Lower leg skin (tissue), 4 donors: ENCODE measurements around the gene TMSB4Y. TPM values are rescaled to one million over a fixed set of nuclear protein-coding genes. Genes with fewer than 3 reads are reported as not detected.
A peak's percentile ranks its signal among the peaks of the same experiment; 100 is the strongest.

Experiments used
- DNase-seq, 2 donors: peaks; one replicate each; pipeline ENCODE4 v3.0.0-alpha.2; 2019; ENCODE audit warnings: low spot score in 2 of 2
- H3K4me3 ChIP-seq: fragments of 200-600 bp; sonication (generic); 2 replicates; pipeline ENCODE4 v1.5.1; 2017; ENCODE audit warnings: mild to moderate bottlenecking, low read depth; ENCODE audit not compliant: poor library complexity, severe bottlenecking
- CTCF ChIP-seq, 3 donors: fragments of 450-650 bp; IDR thresholded peaks; one replicate each; pipeline ENCODE4 v1.5.1; 2016; ENCODE audit warnings: antibody characterized with exemption in 3 of 3, mild to moderate bottlenecking in 3 of 3, moderate library complexity in 2 of 3
- POLR2A ChIP-seq, 2 donors: fragments of 450-650 bp; IDR thresholded peaks; one replicate each; pipeline ENCODE4 v1.6.1; 2016 to 2017; ENCODE audit warnings: antibody characterized with exemption in 2 of 2, mild to moderate bottlenecking in 1 of 2, moderate library complexity in 1 of 2
- WGBS, 2 donors: methylation state at CpG; one replicate each; pipeline ENCODE4 v1.1.5; 2018; 5-methylcytosine and 5-hydroxymethylcytosine counted together
- intact Hi-C: fragments of 100-400 bp; cut with DNase I; formaldehyde crosslinking; loops from one replicate; pipeline ENCODE4 v1.15.0; 2023; ENCODE audit warnings: low total_unique reads
- total RNA-seq, 4 donors: library from RNA; depleted of rRNA; stranded (reverse); fragments of >200 nt; gene quantifications; one replicate each; pipeline ENCODE4 v1.1.0, GENCODE V29; 2016

TMSB4Y gene
- total RNA-seq, 4 donors from 2014 or later, result 1.9 to 2.1 TPM; not detected in 2

DNA sequence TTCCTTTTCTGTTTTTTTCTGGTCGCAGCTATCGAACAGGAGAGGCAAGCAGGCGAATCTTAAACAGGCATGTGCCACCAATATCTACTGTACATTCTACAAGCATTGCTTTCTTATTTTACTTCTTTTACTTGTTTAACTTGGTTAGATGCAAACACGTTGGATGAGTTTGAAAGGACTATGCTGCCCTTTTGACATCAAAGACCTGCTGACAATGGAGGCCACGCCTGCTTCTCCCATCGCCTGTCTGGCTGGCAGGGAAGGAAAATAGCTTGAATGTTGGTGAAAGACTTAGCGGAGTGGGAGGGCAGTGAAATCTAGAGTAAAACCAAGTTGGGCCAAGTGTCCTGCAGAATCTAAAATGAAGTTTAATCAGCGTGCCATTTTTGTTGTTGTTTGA is 1.5 kb downstream of the TMSB4Y start:
- H3K4me3 ChIP-seq, result no peak overlapping the region
- intact Hi-C loops, result no loop called here
- TF ChIP-seq CTCF (IDR thresholded peaks at IDR 0.05), result no peak
- no peak for TF ChIP-seq POLR2A (IDR thresholded peaks at IDR 0.05)
- WGBS, 2 donors, result 19% methylated on average over 8 of the region's 8 CpGs; no CpG with 5 or more reads in 1 of the 2 donors
- no peak for DNase-seq

GRCh38 chrY:13708038-13708437 is 4.3 kb downstream of the TMSB4Y start:
- intact Hi-C loops, result no loop called here
- 100% methylated on average over 1 of the region's 1 CpG; no CpG with 5 or more reads in 1 of the 2 donors for WGBS, 2 donors
- DNase-seq, result no peak
- no peak for TF ChIP-seq POLR2A (IDR thresholded peaks at IDR 0.05)
- no peak overlapping the region for H3K4me3 ChIP-seq

- intact Hi-C loops, result no loop called here
- no peak overlapping the region for H3K4me3 ChIP-seq
- WGBS, 2 donors, result 95% methylated on average over 1 of the region's 1 CpG; no CpG with 5 or more reads in 1 of the 2 donors
- no peak for DNase-seq
- no peak for TF ChIP-seq POLR2A (IDR thresholded peaks at IDR 0.05)
- TF ChIP-seq CTCF (IDR thresholded peaks at IDR 0.05), result no peak
These were observed 15.3 kb downstream of the TMSB4Y start for GRCh38 chrY:13718996-13719395.

GRCh38 chrY:13729517-13729916 is 25.8 kb downstream of the TMSB4Y start:
- intact Hi-C loops, result no loop called here
- WGBS, 2 donors, result 62% methylated on average over 5 of the region's 6 CpGs; no CpG with 5 or more reads in 1 of the 2 donors

DNA sequence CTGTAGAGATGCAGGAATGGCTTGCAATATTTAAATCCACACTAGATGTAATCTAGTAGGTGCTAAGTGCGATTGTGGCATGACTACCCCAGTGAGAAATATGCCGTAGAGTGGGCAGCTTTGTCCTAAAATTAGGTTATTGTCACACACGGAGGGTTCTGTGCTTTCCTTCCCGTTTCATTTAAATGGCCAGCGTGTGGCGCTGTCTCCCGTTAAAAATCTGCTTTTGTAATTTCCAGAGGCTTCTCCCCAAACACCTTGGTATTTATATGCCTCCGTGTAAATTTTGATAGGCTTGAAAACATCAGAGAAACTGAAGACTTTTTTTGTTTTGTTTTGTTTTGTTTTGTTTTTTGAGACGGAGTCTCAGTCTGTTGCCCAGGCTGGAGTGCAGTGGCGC is 34.9 kb downstream of the TMSB4Y start:
- DNase-seq, result no peak
- 24% methylated on average over 10 of the region's 10 CpGs; no CpG with 5 or more reads in 1 of the 2 donors for WGBS, 2 donors
- TF ChIP-seq POLR2A (IDR thresholded peaks at IDR 0.05) (no peak), CTCF (IDR thresholded peaks at IDR 0.05) (no peak)
- H3K4me3 ChIP-seq, result no peak overlapping the region
- intact Hi-C loops, result no loop called here

More at GRCh38 chrY:13729517-13729916, 25.8 kb downstream of the TMSB4Y start:
- DNase-seq, result no peak
- H3K4me3 ChIP-seq, result no peak overlapping the region
- no peak for TF ChIP-seq POLR2A (IDR thresholded peaks at IDR 0.05)
- TF ChIP-seq CTCF (IDR thresholded peaks at IDR 0.05), result no peak

DNA sequence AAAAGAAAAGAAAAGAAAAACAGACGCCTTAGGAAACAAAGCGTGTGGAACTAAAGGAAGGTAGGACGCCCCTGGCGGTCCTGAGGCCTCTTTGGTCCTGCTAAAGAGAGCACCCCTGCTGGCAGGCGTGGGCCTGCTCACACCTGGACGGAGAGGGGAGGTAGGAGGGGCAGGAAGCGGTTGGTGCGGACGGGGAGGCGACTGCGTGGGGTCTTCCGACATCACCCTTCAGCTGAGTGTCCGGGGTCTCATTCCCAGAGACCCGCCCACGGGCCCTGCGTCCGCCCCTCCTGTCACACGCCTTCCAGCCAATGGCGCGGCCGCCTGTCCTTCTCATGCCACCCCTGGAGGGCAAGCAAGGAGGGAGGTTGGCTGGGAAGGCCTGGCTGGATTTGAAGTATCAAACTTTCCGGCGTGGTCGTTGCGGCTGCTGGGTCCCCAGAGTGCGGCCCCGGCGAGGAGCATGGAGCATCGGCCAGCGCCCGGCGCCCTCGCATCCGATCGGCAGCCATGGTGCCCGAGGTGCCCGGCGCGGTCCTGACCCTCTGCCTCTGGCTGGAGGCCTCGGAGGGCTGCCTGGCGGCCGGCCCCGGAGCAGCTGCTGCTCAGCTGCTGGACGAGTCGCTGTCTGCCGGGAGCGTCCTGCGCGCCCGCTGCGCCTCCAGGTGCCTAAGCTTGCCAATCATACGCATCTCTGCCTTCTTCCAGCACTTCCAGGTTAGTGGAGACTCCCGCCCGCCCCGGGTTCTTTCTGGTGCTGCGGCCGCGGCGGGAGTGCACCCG is 47.8 kb downstream of the TMSB4Y start:
- intact Hi-C loops, result no loop called here
- no peak for DNase-seq
- H3K4me3 ChIP-seq, result peak overlapping the region; percentile 6
- TF ChIP-seq CTCF (IDR thresholded peaks at IDR 0.05), result no peak
- TF ChIP-seq POLR2A (IDR thresholded peaks at IDR 0.05), result no peak
- WGBS, 2 donors, result 3% methylated on average over 19 of the region's 60 CpGs; no CpG with 5 or more reads in 1 of the 2 donors
